ENCODE data around the gene GLO1.

DNA sequence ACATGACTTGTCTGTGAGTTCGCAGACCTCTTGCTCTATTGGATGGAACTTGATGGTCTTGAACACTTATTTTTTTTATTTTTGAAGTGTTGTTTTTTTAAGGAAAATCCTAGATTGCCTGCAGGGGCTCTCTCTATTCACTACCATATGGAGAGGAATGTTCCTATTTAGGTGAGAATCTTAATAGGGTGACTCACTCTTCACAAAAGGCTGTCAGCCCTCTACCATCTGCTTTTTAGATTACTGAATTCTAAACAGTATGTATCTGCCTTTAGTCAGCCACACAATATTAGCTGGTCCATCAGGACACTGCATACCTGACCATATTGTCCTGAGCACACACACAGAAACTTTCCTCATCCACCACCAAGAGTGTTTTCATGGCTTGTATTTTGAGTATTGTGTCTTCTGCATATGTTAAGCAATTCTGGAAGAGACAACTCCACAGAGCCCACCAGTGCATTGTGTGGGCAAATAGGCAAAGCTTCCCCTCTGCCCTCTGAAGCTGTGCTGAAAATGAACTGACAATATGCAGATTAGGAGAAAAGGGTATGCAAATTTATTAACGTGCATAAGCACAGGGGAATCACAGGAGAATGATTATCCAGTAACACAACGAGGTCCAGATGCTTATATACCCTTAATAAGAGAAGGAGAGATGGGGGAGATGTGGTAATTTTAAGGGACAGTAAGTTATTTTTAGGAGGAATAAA is 56.6 kb downstream of the GLO1 start:
- TF ChIP-seq POLR2A (IDR thresholded peaks at IDR 0.05): no peak
- no peak for TF ChIP-seq CTCF (IDR thresholded peaks at IDR 0.05 in 8 of 11, conservative IDR thresholded peaks at IDR 0.05 in 3 of 11)
- no peak for TF ChIP-seq POLR2AphosphoS5 (IDR thresholded peaks at IDR 0.05)

Measured in spleen (tissue), 7 donors.